ENCODE measurements around the gene STAC2. TPM values are rescaled to one million over a fixed set of nuclear protein-coding genes. Genes with fewer than 3 reads are reported as not detected.

STAC2 gene
- total RNA-seq, 4 donors from 2014 or later: 0.17 to 0.29 TPM; not detected in 2

- Histone ChIP-seq H3K36me3 (peaks cover 0 to 74% (median 59%) of the 10 kb centered on the region in 4 donors), H3K27me3 (no peaks in the 10 kb centered on the region), H3K4me1 (peaks cover 16 to 38% (median 32%) of the 10 kb centered on the region in 4 donors), H3K4me3 (no peak overlapping the region), H3K27ac (replicated peaks in 1 of 4) (no peak overlapping the region), H3K9me3 (no peaks in the 10 kb centered on the region)
- no peak for DNase-seq (ENCODE audit: extremely low spot score)
- 87% methylated on average over 8 of the region's 9 CpGs for WGBS
- intact Hi-C loops (cut with DNase I): no loop called here
- no peak for TF ChIP-seq EP300 (IDR thresholded peaks at IDR 0.05)
- TF ChIP-seq POLR2AphosphoS5 (IDR thresholded peaks at IDR 0.05): no peak
- no peak for TF ChIP-seq POLR2A (IDR thresholded peaks at IDR 0.05; ENCODE audit: low read depth)
- no peak for TF ChIP-seq CTCF (IDR thresholded peaks at IDR 0.05)
Measured at GRCh38 chr17:39191750-39192510, 33.8 kb downstream of the STAC2 start.

GRCh38 chr17:39187152-39187830 is 38.5 kb downstream of the STAC2 start:
- H3K27me3 ChIP-seq: no peaks in the 10 kb centered on the region
- no peak for DNase-seq (ENCODE audit: extremely low spot score)
- TF ChIP-seq CTCF (IDR thresholded peaks at IDR 0.05) (no peak), POLR2AphosphoS5 (IDR thresholded peaks at IDR 0.05) (no peak), EP300 (IDR thresholded peaks at IDR 0.05) (no peak), POLR2A (IDR thresholded peaks at IDR 0.05; ENCODE audit: low read depth) (no peak)
- intact Hi-C loops (cut with DNase I): no loop called here
- 88% methylated on average over 6 of the region's 9 CpGs for WGBS
- no peaks in the 10 kb centered on the region for H3K4me1 ChIP-seq
- peaks cover 11 to 100% (median 88%) of the 10 kb centered on the region in 4 donors for H3K36me3 ChIP-seq
- no peak overlapping the region for H3K27ac ChIP-seq (replicated peaks in 1 of 4)
- no peaks in the 10 kb centered on the region for H3K9me3 ChIP-seq
- H3K4me3 ChIP-seq: no peak overlapping the region

- no peaks in the 10 kb centered on the region for H3K4me1 ChIP-seq
- H3K27me3 ChIP-seq: no peaks in the 10 kb centered on the region
- H3K9me3 ChIP-seq: no peaks in the 10 kb centered on the region
- peaks cover 13 to 100% (median 85%) of the 10 kb centered on the region in 4 donors for H3K36me3 ChIP-seq
- intact Hi-C loops (cut with DNase I): no loop called here
- no peak for DNase-seq (ENCODE audit: extremely low spot score)
- 79% methylated on average over 3 of the region's 15 CpGs for WGBS
- H3K4me3 ChIP-seq: no peak overlapping the region
- TF ChIP-seq EP300 (IDR thresholded peaks at IDR 0.05) (no peak), CTCF (IDR thresholded peaks at IDR 0.05) (no peak), POLR2A (IDR thresholded peaks at IDR 0.05; ENCODE audit: low read depth) (no peak), POLR2AphosphoS5 (IDR thresholded peaks at IDR 0.05) (no peak)
- no peak overlapping the region for H3K27ac ChIP-seq (replicated peaks in 1 of 4)
Measured at GRCh38 chr17:39186481-39187002, 39.2 kb downstream of the STAC2 start.

- Histone ChIP-seq H3K4me3 (no peak overlapping the region), H3K27me3 (no peaks in the 10 kb centered on the region), H3K36me3 (peaks cover 19 to 95% (median 78%) of the 10 kb centered on the region in 4 donors), H3K27ac (replicated peaks in 1 of 4) (no peak overlapping the region), H3K9me3 (no peaks in the 10 kb centered on the region), H3K4me1 (no peaks in the 10 kb centered on the region)
- intact Hi-C loops (cut with DNase I): no loop called here
- no peak for DNase-seq (ENCODE audit: extremely low spot score)
- TF ChIP-seq POLR2AphosphoS5 (IDR thresholded peaks at IDR 0.05) (no peak), POLR2A (IDR thresholded peaks at IDR 0.05; ENCODE audit: low read depth) (no peak), CTCF (IDR thresholded peaks at IDR 0.05) (no peak), EP300 (IDR thresholded peaks at IDR 0.05) (no peak)
- 85% methylated on average over 10 of the region's 10 CpGs for WGBS
Measured at GRCh38 chr17:39183720-39184119, 42.0 kb downstream of the STAC2 start.

Data from esophagus muscularis mucosa (tissue), 4 donors.